Measurements from ENCODE around the gene EIF4G3.
"Not testable (repeated sequence)": the region's sequence is repeated elsewhere in the genome, so short reads cannot be mapped to it uniquely, and the experiment has no call there.

The EIF4G3 gene

DNA sequence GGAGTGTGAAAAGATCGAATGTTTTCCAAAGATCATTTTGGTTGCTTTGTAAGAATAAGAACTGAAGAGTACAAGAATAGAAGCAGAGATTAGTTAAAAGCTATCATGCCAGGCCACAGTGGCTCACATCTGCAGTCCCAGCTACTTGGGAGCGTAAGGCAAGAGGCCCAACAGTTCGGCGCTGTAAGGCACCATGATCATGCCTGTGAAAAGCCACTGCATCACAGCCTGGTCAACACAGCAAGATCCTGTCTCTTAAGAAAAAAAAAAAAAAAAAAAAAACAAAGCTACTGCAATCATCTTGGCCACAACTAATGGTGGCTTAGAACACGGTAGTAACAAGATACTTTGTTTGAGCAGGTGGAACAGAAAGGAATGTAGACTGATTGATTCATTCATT, 116.2 kb downstream of the EIF4G3 start:
- no peak for DNase-seq

DNA sequence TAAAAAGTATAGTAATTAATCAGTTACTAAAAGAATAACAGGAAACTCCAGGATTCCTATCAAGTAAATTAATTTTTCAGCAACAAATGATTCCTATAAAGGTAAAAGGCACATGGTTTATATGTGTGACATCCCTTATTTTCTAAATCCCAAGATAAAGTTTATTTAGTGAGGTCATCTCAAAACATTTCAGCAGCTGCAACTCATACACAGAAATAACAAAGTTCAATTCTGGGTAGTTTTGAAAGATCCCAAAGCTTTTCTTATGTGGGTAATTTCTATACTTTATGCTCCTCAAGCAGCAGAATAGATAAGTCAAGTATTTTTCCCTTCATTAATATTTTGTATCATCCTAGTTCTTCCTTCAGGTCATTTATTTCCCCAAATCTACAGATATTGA, 117.7 kb downstream of the EIF4G3 start:
- no peak for DNase-seq

DNA sequence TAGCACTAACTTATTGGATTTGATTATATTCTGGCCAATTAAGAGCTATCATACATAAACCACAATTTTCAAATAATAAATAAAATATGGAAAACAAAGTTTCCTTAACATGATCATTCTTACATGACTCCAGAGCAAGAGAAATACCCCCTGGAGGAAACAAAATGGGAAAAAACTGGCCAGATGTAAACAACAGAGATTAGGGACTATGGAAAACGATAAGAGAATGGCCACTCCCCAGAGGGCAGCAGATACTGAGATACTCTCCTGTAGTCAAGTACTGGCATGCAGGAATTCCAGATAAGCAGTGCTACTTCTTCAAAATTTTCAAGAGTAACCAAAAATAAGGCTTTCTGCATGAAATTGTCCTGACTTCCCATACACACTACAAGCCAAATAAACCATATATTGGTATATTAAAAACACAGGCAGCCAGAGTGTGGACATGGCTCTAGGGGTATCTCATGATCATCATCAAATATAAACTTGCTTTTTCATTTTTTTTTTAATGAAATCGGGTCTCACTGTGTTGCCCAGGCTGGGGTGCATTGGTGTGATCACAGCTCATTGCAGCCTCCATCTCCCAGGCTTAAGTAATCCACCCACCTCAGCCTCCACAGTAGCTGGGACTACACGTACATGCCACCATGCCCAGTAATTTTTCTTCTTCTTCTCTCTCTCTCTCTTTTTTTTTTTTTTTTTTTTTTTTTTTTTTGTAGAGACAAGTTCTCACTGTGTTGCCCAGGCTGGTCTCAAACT, 118.5 kb downstream of the EIF4G3 start:
- no peak for DNase-seq

- DNase-seq, result not testable (repeated sequence)
These were observed 123.3 kb downstream of the EIF4G3 start for GRCh38 chr1:21053189-21053928.

DNA sequence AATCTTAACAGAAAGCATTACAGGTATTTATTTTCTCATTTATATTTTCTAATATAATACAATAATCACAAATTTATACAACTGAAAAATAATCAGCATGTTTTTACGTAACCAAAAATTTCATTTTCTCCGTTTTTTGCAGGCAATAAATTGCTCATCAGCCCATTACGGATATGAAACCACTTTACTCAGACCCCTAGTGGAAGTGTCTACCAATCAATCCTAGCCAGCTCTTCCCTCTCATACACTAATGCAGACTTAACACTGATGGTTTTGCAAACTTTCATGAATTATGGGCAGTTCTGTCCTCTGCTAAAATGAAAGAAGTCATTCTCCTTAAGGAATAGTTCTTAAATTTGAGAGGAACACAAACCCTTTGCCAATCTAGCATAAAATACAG, 124.7 kb downstream of the EIF4G3 start:
- no peak for DNase-seq

DNA sequence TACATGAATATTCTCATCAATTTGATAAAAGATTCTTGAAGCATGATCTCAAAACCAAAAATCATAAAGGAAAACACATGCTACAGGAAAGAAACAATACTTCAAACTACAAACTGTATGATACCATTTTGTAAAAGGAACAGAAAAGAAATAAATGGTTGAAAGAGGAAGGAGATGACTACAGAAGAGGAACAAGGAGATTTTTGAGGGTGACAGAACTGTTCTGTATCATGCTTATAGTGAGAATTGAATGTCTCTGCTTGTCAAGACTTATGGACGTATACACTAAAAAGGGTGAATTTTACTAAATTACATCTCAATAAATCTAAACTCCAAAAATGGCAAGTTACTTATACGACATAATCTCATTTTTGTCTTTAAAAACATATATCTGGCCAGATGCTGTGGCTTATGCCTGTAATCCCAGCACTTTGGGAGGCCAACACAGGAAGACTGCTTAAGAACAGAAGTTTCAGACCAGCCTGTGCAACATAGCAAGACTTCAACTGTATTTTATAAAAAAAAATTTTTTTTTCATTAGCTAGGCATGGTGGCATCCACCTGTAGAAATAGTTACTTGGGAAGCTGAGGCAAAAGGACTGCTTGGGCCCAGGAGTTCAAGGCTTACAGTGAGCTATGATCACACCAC, 125.4 kb downstream of the EIF4G3 start:
- no peak for DNase-seq

DNA sequence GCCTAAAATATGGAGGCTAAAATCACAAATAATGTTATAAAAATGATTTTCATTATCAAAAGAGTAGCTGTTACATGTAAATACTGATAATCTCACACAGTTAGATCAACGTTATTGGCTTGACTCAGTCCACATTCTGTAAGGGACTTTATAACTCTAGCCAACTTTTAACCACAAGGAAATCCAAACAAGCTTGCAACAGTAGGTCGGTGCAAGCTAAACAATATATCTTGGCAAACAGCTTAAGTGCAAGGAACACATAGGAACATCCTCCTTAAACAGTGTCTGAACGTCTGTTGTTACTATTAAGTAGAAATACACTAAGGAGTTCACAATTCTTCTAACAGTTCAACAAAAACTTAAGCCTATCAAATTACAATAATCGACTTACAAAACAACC, 126.7 kb downstream of the EIF4G3 start:
- DNase-seq, result no peak

GRCh38 chr1:21048462-21048861, 128.2 kb downstream of the EIF4G3 start:
- DNase-seq, result no peak

DNA sequence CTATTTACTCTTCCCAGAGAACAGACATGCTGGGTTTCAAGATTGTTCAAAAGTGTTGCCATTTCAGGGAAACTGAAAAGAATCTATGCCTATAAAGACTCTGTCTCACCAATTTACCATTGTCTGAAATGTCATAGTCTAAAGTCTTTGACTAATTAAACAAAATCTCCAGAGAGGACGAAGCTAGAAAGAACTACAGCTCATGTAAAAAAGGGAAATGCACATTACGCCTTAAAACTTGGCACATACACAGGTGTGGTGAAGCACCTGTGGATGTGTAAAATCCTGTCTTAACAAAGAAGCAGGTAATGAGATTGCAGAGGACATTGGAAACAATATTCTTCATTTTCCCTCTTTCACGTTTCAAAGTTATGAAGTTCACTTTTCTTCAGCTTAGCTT, 130.6 kb downstream of the EIF4G3 start:
- DNase-seq, result no peak

DNA sequence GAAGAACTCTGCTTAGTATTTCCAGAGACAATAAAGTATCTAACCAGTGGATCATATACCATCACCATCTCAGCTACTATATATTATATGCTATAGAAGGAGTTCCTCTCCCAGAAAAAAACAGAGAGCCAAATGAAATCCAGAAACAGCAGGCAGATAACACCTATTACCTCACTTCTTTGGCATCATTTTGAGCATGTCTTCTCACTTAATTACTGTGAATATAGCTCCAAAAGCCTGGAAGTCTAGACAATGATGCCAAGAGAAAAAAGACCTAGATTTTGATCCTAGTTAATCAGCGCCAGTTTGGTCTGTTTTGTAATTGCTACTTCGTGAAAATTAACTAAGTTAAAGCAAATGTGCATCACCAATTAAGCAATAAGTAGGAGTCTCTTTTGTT, 131.3 kb downstream of the EIF4G3 start:
- DNase-seq, result no peak

DNA sequence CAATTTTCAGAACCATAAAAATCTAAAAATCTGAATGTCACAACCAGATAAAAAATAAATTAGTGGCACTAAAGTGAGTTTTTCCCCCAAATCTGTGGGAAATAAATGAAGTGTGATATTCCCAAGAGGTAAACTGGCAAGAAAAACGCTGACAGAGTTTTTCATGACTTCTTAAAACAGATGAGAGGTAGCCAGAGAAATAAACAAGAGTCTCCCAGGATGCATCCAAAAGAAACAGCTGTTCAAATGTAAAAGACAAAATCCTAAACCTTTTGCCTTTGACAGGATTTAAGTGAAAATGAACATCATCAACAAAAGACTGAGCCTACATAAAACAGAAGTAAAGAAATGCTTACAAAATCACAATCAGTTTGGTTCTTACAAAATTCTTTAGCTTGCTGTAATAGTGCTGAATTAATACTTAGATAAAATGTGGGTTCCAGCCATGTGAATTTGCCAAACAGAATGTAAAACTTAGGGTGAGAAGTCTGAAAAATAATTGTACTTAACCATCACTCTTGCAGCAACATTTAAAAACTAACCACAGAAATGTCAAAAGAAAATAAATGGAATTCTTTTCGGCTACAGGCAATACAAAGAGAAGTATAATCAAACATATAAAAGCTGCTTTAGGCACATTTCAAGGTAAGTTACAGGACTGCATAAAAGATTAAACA, 133.6 kb downstream of the EIF4G3 start:
- no peak for DNase-seq

GRCh38 chr1:21041541-21041940, 135.2 kb downstream of the EIF4G3 start:
- no peak for DNase-seq

- no peak for DNase-seq
These were observed 139.6 kb downstream of the EIF4G3 start for GRCh38 chr1:21037091-21037490.

- DNase-seq, result no peak
These were observed 140.9 kb downstream of the EIF4G3 start for GRCh38 chr1:21035794-21036193.

DNA sequence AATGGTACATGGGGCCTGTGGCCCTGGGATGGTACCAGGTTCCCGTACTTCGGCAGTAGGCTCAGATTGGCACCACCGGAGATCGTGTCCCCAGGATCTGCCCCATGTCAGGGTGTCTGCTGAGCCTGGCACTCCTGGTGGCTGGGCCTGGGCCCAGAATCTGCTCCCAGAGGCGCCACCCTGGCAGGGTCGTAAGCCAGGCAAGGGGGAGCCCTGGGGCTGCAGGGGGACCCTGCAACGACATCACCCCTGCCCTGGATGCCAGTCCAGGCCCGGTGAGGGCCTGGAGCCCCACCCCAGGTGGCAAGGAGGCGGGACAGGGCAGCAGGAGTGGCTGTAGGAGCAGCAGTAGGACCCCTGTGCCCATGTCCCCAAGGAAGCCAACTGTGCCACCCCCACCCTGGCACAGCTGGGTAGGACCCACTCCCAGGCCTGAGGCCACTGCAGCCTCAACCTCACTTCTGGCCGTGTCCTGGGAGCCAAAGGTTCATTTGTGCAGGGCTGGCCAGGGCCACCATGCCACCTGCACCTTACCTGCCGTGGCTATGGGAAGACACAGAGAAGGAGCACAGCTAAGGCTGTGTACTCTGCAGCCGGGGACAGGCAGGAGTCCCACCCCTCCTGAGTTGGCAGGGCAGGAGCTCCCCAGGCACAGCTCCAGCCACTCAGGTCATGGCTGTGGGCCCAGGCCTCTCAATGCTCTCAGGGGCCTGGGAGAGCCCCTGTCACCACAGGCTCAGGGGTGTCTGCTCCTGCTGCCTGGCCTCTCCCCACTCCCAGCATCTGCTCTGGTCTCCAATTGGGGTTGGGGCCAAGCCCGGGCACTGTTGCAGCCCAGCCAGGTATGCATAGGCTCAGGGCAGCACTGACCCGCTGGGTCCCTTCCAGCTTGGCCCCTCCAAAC, 141.7 kb downstream of the EIF4G3 start:
- no peak for DNase-seq

GRCh38 chr1:21032741-21033140, 144.0 kb downstream of the EIF4G3 start:
- no peak for DNase-seq

DNA sequence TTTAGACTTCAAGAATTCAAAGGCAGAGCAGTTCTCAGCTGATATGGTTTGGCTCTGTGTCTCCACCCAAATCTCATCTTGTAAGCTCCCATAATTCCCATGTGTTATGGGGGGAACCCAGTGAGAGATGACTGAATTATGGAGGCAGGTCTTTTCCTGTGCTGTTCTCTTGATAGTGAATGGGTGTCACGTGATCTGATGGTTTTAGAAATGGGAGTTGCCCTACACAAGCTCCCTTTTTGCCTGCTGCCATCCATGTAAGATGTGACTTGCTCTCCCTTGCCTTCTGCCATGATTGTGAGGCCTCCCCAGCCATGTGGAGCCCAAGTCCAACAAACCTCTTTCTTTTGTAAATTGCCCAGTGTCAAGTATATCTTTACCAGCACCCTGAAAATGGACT, 146.5 kb downstream of the EIF4G3 start:
- DNase-seq, result no peak

DNA sequence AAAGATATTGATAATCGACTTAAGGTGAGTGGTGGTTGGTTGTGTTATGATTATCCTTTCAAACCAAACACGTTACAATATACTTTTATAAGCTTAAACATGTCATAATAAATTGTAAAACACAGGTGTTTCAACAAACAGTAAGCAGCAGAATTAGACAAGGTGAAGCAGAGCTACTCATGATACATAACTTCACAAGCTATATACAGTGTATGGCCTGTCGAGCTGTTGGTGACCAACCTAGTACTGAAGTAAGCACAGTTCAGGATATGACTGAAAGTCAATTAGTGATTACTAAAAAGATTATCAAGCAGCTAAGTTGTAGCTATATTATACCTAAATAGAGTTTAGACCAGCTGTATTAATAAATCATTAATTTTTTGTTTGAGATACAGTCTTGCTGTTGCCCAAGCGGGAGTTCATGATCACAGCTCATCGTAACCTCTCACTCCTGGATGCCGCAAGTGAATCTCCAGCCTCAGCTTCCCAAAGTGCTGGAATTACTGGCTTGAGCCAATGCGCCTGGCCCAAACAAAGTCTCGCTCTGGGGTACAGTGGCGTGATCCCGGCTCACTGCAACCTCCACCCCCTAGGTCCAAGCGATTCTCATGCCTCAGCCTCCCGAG, 148.1 kb downstream of the EIF4G3 start:
- DNase-seq, result no peak

DNA sequence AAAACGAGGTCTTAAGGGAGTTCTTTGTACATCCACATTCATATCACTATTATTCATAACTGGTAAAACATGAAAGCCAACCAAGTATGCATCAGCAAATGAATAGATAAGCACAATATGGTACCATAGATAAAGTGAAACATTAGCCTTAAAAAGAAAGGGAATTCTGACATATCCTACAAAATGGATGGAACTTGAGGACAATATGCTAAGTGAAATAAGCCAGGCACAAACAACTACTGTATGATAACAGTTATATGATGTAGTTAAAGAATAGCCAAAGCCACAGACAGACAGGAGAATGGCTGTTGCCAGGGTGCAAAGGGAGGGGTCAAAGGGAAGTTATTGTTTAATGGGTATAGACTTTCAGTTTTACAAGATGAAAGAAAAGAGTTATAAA, 148.9 kb downstream of the EIF4G3 start:
- DNase-seq, result no peak

- DNase-seq, result no peak
These were observed 151.8 kb downstream of the EIF4G3 start for GRCh38 chr1:21024918-21025317.

DNA sequence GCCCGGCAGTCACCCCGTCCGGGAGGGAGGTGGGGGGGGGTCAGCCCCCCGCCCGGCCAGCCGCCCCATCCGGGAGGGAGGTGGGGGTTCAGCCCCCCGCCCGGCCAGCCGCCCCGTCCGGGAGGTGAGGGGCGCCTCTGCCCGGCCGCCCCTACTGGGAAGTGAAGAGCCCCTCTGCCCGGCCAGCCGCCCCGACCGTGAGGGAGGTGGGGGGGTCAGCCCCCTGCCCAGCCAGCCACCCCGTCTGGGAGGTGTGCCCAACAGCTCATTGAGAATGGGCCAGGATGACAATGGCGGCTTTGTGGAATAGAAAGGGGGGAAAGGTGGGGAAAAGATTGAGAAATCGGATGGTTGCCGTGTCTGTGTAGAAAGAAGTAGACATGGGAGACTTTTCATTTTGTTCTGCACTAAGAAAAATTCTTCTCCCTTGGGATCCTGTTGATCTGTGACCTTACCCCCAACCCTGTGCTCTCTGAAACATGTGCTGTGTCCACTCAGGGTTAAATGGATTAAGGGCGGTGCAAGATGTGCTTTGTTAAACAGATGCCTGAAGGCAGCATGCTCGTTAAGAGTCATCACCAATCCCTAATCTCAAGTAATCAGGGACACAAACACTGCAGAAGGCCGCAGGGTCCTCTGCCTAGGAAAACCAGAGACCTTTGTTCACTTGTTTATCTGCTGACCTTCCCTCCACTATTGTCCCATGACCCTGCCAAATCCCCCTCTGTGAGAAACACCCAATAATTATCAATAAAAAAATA, 152.4 kb downstream of the EIF4G3 start:
- DNase-seq, result not testable (repeated sequence)

All from activated CD8-positive, alpha-beta memory T cell treated with anti-CD3 and anti-CD28 coated beads, Interleukin-2, amount 50 U/mL, for 4 hours (primary cell).